Astrocyte (in vitro differentiated cells and primary cell): Measurements from ENCODE around the gene FKBP1A.

Experiments
- CTCF ChIP-seq: IDR thresholded peaks from 2 replicates; pipeline ENCODE4 v1.5.1; 2011; ENCODE audit warnings: low read depth, mild to moderate bottlenecking, inconsistent platforms, low read length, moderate library complexity; ENCODE audit not compliant: insufficient read depth
- EZH2 ChIP-seq: IDR thresholded peaks from 2 replicates; pipeline ENCODE4 v1.6.1; 2012; ENCODE audit warnings: mild to moderate bottlenecking, low read length, inconsistent platforms; ENCODE audit not compliant: insufficient read depth

- TF ChIP-seq EZH2, result no peak
- TF ChIP-seq CTCF, result no peak
These were observed 23.0 kb upstream of the FKBP1A start for GRCh38 chr20:1415667-1416468.
